ENCODE results near the gene PARP14.

The PARP14 gene

DNA sequence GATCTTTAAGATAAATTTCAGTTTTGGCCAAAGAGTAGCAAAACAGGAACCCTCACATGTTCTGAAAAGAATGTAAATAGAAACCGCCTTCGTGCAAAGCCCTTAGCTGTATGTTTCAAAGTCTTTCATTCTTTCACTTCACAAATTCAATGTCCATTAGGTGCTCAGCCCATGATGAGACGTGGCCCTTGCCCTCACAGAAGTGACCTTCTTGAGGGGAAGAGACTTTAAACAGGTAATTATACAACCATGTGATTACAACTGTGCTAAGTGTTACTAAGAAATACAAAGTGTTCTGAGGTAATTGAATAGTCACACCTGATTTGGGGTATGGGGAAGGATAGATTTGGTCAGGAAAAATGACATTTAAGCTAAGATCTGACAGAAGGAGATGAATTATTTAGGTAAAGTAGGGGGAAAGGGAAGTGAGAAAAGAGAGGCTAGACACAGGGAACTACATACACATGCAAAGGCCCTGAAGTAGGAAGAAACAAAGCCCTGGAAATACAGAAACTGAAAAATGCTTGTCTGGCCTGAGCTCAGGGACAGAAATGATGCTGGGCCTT lies 93.4 kb downstream of the PARP14 start:
- DNase-seq = no peak

DNA sequence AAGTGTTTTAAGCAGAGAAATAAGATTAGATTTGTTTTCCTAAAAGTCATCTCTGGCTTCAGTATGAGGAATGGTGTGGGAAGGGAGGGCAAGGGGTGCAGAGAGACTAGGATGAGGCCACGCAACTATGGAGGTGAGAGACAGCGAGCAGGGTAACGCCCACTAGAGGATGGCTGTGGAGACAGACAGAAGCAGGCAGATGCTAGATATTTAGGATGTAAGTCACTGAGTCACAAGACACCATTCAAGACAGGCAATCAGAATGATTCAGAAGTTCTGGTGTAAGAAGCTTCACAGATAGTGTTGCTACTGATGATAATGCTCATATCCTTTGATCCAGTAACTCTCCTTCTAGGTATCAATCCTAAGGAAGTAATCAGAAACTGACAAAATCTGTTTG lies 93.9 kb downstream of the PARP14 start:
- DNase-seq = no peak

DNA sequence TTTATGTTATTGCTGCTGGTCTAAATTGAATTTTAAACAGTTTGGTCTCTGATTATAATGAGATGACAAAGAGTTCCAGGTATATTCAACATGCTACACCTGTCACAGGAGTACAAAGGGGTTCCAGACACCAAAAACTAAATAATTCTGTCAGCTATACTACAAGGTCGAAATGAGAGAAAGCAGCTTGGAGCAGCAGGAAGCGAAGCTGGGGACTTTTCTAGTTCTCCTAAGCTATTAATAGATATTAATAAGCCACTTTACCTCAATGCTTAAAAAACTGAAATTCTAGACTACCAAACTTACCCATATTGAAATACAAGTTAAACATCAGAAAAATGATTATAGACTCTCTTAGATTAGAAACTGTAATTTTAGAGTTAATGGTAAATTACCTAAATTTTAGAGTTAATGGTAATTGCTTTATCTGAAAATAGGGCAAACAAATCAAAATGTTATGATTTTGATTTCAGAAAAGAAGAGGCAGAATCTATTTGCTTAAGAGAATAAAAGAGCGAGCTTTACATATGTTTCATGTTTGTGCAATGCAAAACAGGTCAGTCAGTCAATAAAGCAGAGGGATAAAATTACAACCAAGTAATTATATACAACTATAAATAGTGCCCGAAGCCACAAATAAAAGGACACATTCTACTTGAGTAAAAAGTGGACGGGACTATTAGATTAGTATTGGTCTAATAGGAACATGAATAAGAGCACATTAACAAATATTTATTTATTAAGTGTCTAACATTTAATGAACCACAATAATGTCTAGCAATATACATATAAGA lies 96.2 kb downstream of the PARP14 start:
- DNase-seq = no peak

DNA sequence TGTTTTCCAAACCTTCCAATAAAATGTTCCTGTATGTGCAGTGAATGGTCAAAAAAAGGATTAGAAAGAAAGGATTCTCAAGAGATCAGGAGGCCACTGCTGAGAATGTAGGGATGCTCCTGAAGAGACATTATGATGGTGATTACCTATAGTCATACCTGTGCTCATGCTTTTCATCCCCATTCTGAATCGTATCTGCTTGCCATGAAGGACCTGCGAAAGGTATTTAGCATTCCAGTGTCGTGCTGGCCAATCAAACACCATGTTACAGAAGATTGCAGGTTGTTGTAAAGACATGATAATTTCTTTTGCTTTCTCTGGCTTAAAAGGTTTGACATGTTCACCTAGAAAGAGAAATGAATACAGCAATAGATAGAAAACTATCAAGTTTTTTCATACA lies 96.9 kb downstream of the PARP14 start:
- DNase-seq = no peak

Measured in CD4-positive, alpha-beta T cell treated with Interleukin-17A for 4 hours (primary cell).